Measurements from ENCODE around the gene CEL.

GRCh38 chr9:133116346-133117231 is 54.8 kb downstream of the CEL start:
- TF ChIP-seq EZH2phosphoT487 (IDR thresholded peaks at IDR 0.05; ENCODE audit: borderline replicate concordance) (no peak), CTCF (IDR thresholded peaks at IDR 0.05 in 2 of 3, conservative IDR thresholded peaks at IDR 0.05 in 1 of 3; ENCODE audit: borderline replicate concordance in 1 of 3, insufficient read depth in 1 of 3, low read depth in 2 of 3, low read length in 2 of 3) (no peak), YY1 (IDR thresholded peaks at IDR 0.05; ENCODE audit: extremely low read depth, insufficient replicate concordance, low read depth, low read length) (no peak), CEBPB (IDR thresholded peaks at IDR 0.05; ENCODE audit: low read depth) (no peak), SP1 (IDR thresholded peaks at IDR 0.05; ENCODE audit: low read depth) (no peak), POLR2A (IDR thresholded peaks at IDR 0.05; ENCODE audit: borderline replicate concordance, extremely low read depth, insufficient read depth, insufficient read length) (no peak)
